ENCODE results near the gene SCARB1.

The SCARB1 gene

GRCh38 chr12:124814741-124815613, 48.7 kb downstream of the SCARB1 start:
- no peak for TF ChIP-seq CTCF (IDR thresholded peaks at IDR 0.05; ENCODE audit: low read length)
- TF ChIP-seq EZH2 (IDR thresholded peaks at IDR 0.05; ENCODE audit: borderline replicate concordance, low read length), result no peak
- no peak overlapping the region for H2AFZ ChIP-seq (ENCODE audit: low read length)
- no peaks in the 10 kb centered on the region for H3K9me3 ChIP-seq (ENCODE audit: low read length)
- H3K27me3 ChIP-seq (ENCODE audit: insufficient read depth, low read length), result 0 out of 2 replicates have a peak, but pooled peaks cover 6% of the 10 kb centered on the region
- H3K9me2 ChIP-seq (ENCODE audit: low read depth, low read length), result no peaks in the 10 kb centered on the region
- H4K20me1 ChIP-seq (ENCODE audit: insufficient read depth, low read length), result no peaks in the 10 kb centered on the region
- H3K27ac ChIP-seq (ENCODE audit: low read depth, low read length, poor library complexity, severe bottlenecking), result no peak overlapping the region
- no peaks in the 10 kb centered on the region for H3K79me2 ChIP-seq (ENCODE audit: insufficient read depth, low read length)
- no peak overlapping the region for H3K4me2 ChIP-seq (ENCODE audit: low read length)
- no peaks in the 10 kb centered on the region for H3K4me1 ChIP-seq (ENCODE audit: insufficient read depth, low read length, severe bottlenecking)
- H3K36me3 ChIP-seq (ENCODE audit: insufficient read depth, low read length), result no peaks in the 10 kb centered on the region
- H3K9ac ChIP-seq (ENCODE audit: low read length), result no peak overlapping the region
- no peak overlapping the region for H3K4me3 ChIP-seq (ENCODE audit: low read depth, low read length, poor library complexity, severe bottlenecking)
- H3F3A ChIP-seq (ENCODE audit: insufficient read depth, low read length), result no peaks in the 10 kb centered on the region

GRCh38 chr12:124813782-124814181, 49.9 kb downstream of the SCARB1 start:
- Histone ChIP-seq H4K20me1 (ENCODE audit: insufficient read depth, low read length) (no peaks in the 10 kb centered on the region), H3K4me3 (ENCODE audit: low read depth, low read length, poor library complexity, severe bottlenecking) (no peak overlapping the region), H3F3A (ENCODE audit: insufficient read depth, low read length) (no peaks in the 10 kb centered on the region), H3K4me2 (ENCODE audit: low read length) (no peak overlapping the region), H3K79me2 (ENCODE audit: insufficient read depth, low read length) (no peaks in the 10 kb centered on the region), H3K9me2 (ENCODE audit: low read depth, low read length) (no peaks in the 10 kb centered on the region), H3K27me3 (ENCODE audit: insufficient read depth, low read length) (no peaks in the 10 kb centered on the region), H2AFZ (ENCODE audit: low read length) (no peak overlapping the region), H3K36me3 (ENCODE audit: insufficient read depth, low read length) (no peaks in the 10 kb centered on the region), H3K4me1 (ENCODE audit: insufficient read depth, low read length, severe bottlenecking) (no peaks in the 10 kb centered on the region), H3K9me3 (ENCODE audit: low read length) (no peaks in the 10 kb centered on the region), H3K9ac (ENCODE audit: low read length) (no peak overlapping the region), H3K27ac (ENCODE audit: low read depth, low read length, poor library complexity, severe bottlenecking) (no peak overlapping the region)
- TF ChIP-seq CTCF (IDR thresholded peaks at IDR 0.05; ENCODE audit: low read length) (no peak), EZH2 (IDR thresholded peaks at IDR 0.05; ENCODE audit: borderline replicate concordance, low read length) (no peak)

- Histone ChIP-seq H3K4me2 (ENCODE audit: low read length) (no peak overlapping the region), H3K4me1 (ENCODE audit: insufficient read depth, low read length, severe bottlenecking) (no peaks in the 10 kb centered on the region), H3K36me3 (ENCODE audit: insufficient read depth, low read length) (no peaks in the 10 kb centered on the region), H3K27me3 (ENCODE audit: insufficient read depth, low read length) (no peaks in the 10 kb centered on the region), H3K9me2 (ENCODE audit: low read depth, low read length) (no peaks in the 10 kb centered on the region), H3K9me3 (ENCODE audit: low read length) (no peaks in the 10 kb centered on the region), H3K27ac (ENCODE audit: low read depth, low read length, poor library complexity, severe bottlenecking) (no peak overlapping the region), H2AFZ (ENCODE audit: low read length) (no peak overlapping the region), H4K20me1 (ENCODE audit: insufficient read depth, low read length) (no peaks in the 10 kb centered on the region), H3K9ac (ENCODE audit: low read length) (no peak overlapping the region), H3F3A (ENCODE audit: insufficient read depth, low read length) (no peaks in the 10 kb centered on the region), H3K4me3 (ENCODE audit: low read depth, low read length, poor library complexity, severe bottlenecking) (no peak overlapping the region), H3K79me2 (ENCODE audit: insufficient read depth, low read length) (no peaks in the 10 kb centered on the region)
- no peak for TF ChIP-seq CTCF (IDR thresholded peaks at IDR 0.05; ENCODE audit: low read length)
- TF ChIP-seq EZH2 (IDR thresholded peaks at IDR 0.05; ENCODE audit: borderline replicate concordance, low read length), result no peak
These were observed 50.7 kb downstream of the SCARB1 start for GRCh38 chr12:124812979-124813378.
